AG04450 (cell line): ENCODE measurements around the gene TCHHL1. TPM values are rescaled to one million over a fixed set of nuclear protein-coding genes. Genes with fewer than 3 reads are reported as not detected.

ENCODE experiments used
- CTCF ChIA-PET: fragments of 300-600, 350-600 bp; formaldehyde crosslinking; extraction: SDS; loops from one replicate; lab custom pipeline; 2022; ENCODE audit warnings: antibody characterized with exemption, inconsistent platforms; lab: Charles Lee
- POLR2A ChIA-PET: fragments of 350-600 bp; formaldehyde crosslinking; extraction: SDS; loops from one replicate; lab custom pipeline; 2021; ENCODE audit warnings: antibody characterized with exemption, inconsistent platforms; lab: Yijun Ruan, JAX
- DNase-seq: peaks from one replicate; pipeline ENCODE4 v3.0.0-alpha.2; 2011; ENCODE audit warnings: low read depth, low spot score
- H3K27ac ChIP-seq: one replicate; pipeline ENCODE4 v1.5.1; 2012; ENCODE audit warnings: low read depth, low read length, control low read depth
- H3K27me3 ChIP-seq: one replicate; pipeline ENCODE4 v1.6.0; 2012; ENCODE audit warnings: low read length; ENCODE audit not compliant: control insufficient read depth, insufficient read depth
- H3K4me3 ChIP-seq: 2 replicates; pipeline ENCODE4 v1.5.1; 2011; ENCODE audit warnings: mild to moderate bottlenecking, low read depth, low read length, control low read depth
- H3K9me3 ChIP-seq: 2 replicates; pipeline ENCODE4 v1.5.1; 2012; ENCODE audit warnings: low read length; ENCODE audit not compliant: control insufficient read depth, insufficient read depth
- polyA plus RNA-seq: library from polyadenylated mRNA; depleted of rRNA; stranded (reverse); fragments of >200 nt; gene quantifications from 2 replicates; pipeline ENCODE4 v1.2.3, GENCODE V29; 2011
- TF ChIP-seq, protein P1 (sequence below): IDR thresholded peaks from 2 replicates; pipeline ENCODE4 v1.5.1; 2011; ENCODE audit warnings: low read depth, low read length, control low read depth, inconsistent platforms

Gene TCHHL1
- polyA plus RNA-seq, 1 experiment = not detected

DNA sequence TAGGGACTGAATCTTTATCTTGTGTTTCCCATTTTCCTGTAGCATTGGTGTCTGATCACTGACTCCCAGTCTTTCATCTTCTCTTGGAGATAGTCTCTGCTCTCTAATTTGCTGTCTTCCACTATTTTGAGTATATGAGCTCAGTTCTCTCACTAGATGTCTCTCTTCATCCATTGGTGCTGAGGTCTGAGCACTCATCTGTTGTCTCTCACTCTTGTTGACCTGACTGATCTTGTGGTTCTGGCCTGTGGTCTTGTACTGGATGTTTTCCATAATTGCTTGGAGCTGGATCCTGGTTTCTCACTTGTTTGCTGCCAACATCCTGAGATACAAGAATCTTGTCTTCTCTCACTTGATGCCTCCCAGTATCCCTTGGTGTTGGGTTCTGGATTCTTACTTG is 26.9 kb downstream of the TCHHL1 start:
- Histone ChIP-seq H3K9me3 (no peaks in the 10 kb centered on the region), H3K27ac (no peak overlapping the region), H3K27me3 (peaks cover 7% of the 10 kb centered on the region), H3K4me3 (no peak overlapping the region)
- no peak for DNase-seq
- CTCF ChIA-PET = no interaction called here
- POLR2A ChIA-PET = no interaction called here
- TF ChIP-seq, protein P1, sequence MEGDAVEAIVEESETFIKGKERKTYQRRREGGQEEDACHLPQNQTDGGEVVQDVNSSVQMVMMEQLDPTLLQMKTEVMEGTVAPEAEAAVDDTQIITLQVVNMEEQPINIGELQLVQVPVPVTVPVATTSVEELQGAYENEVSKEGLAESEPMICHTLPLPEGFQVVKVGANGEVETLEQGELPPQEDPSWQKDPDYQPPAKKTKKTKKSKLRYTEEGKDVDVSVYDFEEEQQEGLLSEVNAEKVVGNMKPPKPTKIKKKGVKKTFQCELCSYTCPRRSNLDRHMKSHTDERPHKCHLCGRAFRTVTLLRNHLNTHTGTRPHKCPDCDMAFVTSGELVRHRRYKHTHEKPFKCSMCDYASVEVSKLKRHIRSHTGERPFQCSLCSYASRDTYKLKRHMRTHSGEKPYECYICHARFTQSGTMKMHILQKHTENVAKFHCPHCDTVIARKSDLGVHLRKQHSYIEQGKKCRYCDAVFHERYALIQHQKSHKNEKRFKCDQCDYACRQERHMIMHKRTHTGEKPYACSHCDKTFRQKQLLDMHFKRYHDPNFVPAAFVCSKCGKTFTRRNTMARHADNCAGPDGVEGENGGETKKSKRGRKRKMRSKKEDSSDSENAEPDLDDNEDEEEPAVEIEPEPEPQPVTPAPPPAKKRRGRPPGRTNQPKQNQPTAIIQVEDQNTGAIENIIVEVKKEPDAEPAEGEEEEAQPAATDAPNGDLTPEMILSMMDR = no peak

GRCh38 chr1:152053375-152053774 is 35.5 kb downstream of the TCHHL1 start:
- no peaks in the 10 kb centered on the region for H3K9me3 ChIP-seq
- no peak overlapping the region for H3K27ac ChIP-seq
- H3K4me3 ChIP-seq = no peak overlapping the region
- peaks cover 17% of the 10 kb centered on the region for H3K27me3 ChIP-seq
- DNase-seq = no peak
- TF ChIP-seq, protein P1 = no peak
- CTCF ChIA-PET = interaction anchor here (0.7 to 6.6 kb wide), 19 partner anchors 14 to 1169 kb away, joined by 3 to 98 read pairs (median 5); partner anchors contain the start of gene S100A11
- POLR2A ChIA-PET = no interaction called here

GRCh38 chr1:152052606-152053005 is 36.3 kb downstream of the TCHHL1 start:
- ChIA-PET POLR2A (no interaction called here), CTCF (interaction anchor here (0.6 to 6.6 kb wide), 24 partner anchors 11 to 1169 kb away, joined by 3 to 98 read pairs (median 4); partner anchors contain the start of gene S100A11)
- peaks cover 17% of the 10 kb centered on the region for H3K27me3 ChIP-seq
- H3K9me3 ChIP-seq = no peaks in the 10 kb centered on the region
- TF ChIP-seq, protein P1 = peak; percentile 91
- peak; percentile 42 for DNase-seq
- H3K4me3 ChIP-seq = no peak overlapping the region
- no peak overlapping the region for H3K27ac ChIP-seq

- ChIA-PET CTCF (interaction anchor here (1.1 to 6.6 kb wide), 3 partner anchors 134 to 409 kb away, joined by 3 to 98 read pairs (median 33); no protein-coding TSS in a partner anchor), POLR2A (no interaction called here)
- Histone ChIP-seq H3K4me3 (no peak overlapping the region), H3K27ac (no peak overlapping the region), H3K27me3 (peaks cover 17% of the 10 kb centered on the region), H3K9me3 (no peaks in the 10 kb centered on the region)
- no peak for DNase-seq
- TF ChIP-seq, protein P1 = no peak
Observed at GRCh38 chr1:152050886-152051675, 37.8 kb downstream of the TCHHL1 start.
